Activated T-cell treated with anti-CD3 and anti-CD28 coated beads, Interleukin-2, amount 50 U/mL, for 4 hours (primary cell): ENCODE data around the gene TTLL6. TPM values are rescaled to one million over a fixed set of nuclear protein-coding genes. Genes with fewer than 3 reads are reported as not detected.

ENCODE experiments used
- ATAC-seq, 2 donors: fragments of 200-7000 bp; cut with Tn5 transposase; one replicate each; pipeline ENCODE4 v1.10.0; 2021
- DNase-seq: peaks from one replicate; pipeline ENCODE4 v3.0.0-alpha.2; 2020
- H3K27me3 Mint-ChIP-seq: one replicate; pipeline ENCODE4 v1.8.0; 2021; ENCODE audit warnings: low read depth, mixed read lengths
- H3K36me3 Mint-ChIP-seq: one replicate; pipeline ENCODE4 v1.8.0; 2022; ENCODE audit warnings: mixed read lengths; ENCODE audit not compliant: insufficient read depth
- H3K4me1 Mint-ChIP-seq: one replicate; pipeline ENCODE4 v1.8.0; 2021; ENCODE audit warnings: low read depth, mixed read lengths
- H3K4me3 Mint-ChIP-seq: one replicate; pipeline ENCODE4 v1.8.0; 2021; ENCODE audit warnings: mild to moderate bottlenecking, moderate library complexity, mixed read lengths
- H3K9me3 Mint-ChIP-seq: one replicate; pipeline ENCODE4 v1.8.0; 2021; ENCODE audit warnings: mixed read lengths
- total RNA-seq, 3 donors: library from RNA; stranded (reverse); gene quantifications; one replicate each; pipeline ENCODE4 v1.2.1, GENCODE V29; 2021

TTLL6 gene
- total RNA-seq, 3 donors from 2014 or later, result not detected

GRCh38 chr17:48759288-48759687, 57.7 kb downstream of the TTLL6 start:
- no peaks in the 10 kb centered on the region for H3K36me3 Mint-ChIP-seq
- DNase-seq (no peak), ATAC-seq (no peak)
- no peaks in the 10 kb centered on the region for H3K9me3 Mint-ChIP-seq
- no peaks in the 10 kb centered on the region for H3K4me1 Mint-ChIP-seq
- H3K4me3 Mint-ChIP-seq, result no peak overlapping the region
- peaks cover 88% of the 10 kb centered on the region for H3K27me3 Mint-ChIP-seq

- Mint-ChIP-seq H3K9me3 (no peaks in the 10 kb centered on the region), H3K4me3 (no peak overlapping the region), H3K4me1 (peaks cover 2% of the 10 kb centered on the region), H3K36me3 (no peaks in the 10 kb centered on the region), H3K27me3 (peaks cover 92% of the 10 kb centered on the region)
- DNase-seq, result no peak
- ATAC-seq, result no peak
These were observed 59.5 kb downstream of the TTLL6 start for GRCh38 chr17:48757524-48757961.

- ATAC-seq (no peak), DNase-seq (no peak)
- H3K9me3 Mint-ChIP-seq, result no peaks in the 10 kb centered on the region
These were observed 60.2 kb downstream of the TTLL6 start for GRCh38 chr17:48756830-48757251.

GRCh38 chr17:48755356-48755755, 61.7 kb downstream of the TTLL6 start:
- no peak overlapping the region for H3K4me3 Mint-ChIP-seq
- no peak for ATAC-seq

More at GRCh38 chr17:48756830-48757251, 60.2 kb downstream of the TTLL6 start:
- H3K27me3 Mint-ChIP-seq, result peaks cover 92% of the 10 kb centered on the region
- no peak overlapping the region for H3K4me3 Mint-ChIP-seq
- peaks cover 5% of the 10 kb centered on the region for H3K4me1 Mint-ChIP-seq
- H3K36me3 Mint-ChIP-seq, result no peaks in the 10 kb centered on the region

GRCh38 chr17:48754500-48755261, 62.3 kb downstream of the TTLL6 start:
- H3K4me1 Mint-ChIP-seq, result peaks cover 5% of the 10 kb centered on the region
- peak in 1 of 2 donors; percentile 14 for ATAC-seq
- no peaks in the 10 kb centered on the region for H3K9me3 Mint-ChIP-seq
- H3K27me3 Mint-ChIP-seq, result peaks cover 93% of the 10 kb centered on the region
- DNase-seq, result no peak
- no peaks in the 10 kb centered on the region for H3K36me3 Mint-ChIP-seq
- no peak overlapping the region for H3K4me3 Mint-ChIP-seq

More at GRCh38 chr17:48755356-48755755, 61.7 kb downstream of the TTLL6 start:
- no peak for DNase-seq
- Mint-ChIP-seq H3K27me3 (peaks cover 92% of the 10 kb centered on the region), H3K36me3 (no peaks in the 10 kb centered on the region), H3K4me1 (peaks cover 5% of the 10 kb centered on the region), H3K9me3 (no peaks in the 10 kb centered on the region)

- Mint-ChIP-seq H3K4me1 (peaks cover 5% of the 10 kb centered on the region), H3K9me3 (no peaks in the 10 kb centered on the region), H3K4me3 (no peak overlapping the region), H3K27me3 (peaks cover 93% of the 10 kb centered on the region), H3K36me3 (no peaks in the 10 kb centered on the region)
- DNase-seq (no peak), ATAC-seq (no peak)
These were observed 63.1 kb downstream of the TTLL6 start for GRCh38 chr17:48753794-48754499.

DNA sequence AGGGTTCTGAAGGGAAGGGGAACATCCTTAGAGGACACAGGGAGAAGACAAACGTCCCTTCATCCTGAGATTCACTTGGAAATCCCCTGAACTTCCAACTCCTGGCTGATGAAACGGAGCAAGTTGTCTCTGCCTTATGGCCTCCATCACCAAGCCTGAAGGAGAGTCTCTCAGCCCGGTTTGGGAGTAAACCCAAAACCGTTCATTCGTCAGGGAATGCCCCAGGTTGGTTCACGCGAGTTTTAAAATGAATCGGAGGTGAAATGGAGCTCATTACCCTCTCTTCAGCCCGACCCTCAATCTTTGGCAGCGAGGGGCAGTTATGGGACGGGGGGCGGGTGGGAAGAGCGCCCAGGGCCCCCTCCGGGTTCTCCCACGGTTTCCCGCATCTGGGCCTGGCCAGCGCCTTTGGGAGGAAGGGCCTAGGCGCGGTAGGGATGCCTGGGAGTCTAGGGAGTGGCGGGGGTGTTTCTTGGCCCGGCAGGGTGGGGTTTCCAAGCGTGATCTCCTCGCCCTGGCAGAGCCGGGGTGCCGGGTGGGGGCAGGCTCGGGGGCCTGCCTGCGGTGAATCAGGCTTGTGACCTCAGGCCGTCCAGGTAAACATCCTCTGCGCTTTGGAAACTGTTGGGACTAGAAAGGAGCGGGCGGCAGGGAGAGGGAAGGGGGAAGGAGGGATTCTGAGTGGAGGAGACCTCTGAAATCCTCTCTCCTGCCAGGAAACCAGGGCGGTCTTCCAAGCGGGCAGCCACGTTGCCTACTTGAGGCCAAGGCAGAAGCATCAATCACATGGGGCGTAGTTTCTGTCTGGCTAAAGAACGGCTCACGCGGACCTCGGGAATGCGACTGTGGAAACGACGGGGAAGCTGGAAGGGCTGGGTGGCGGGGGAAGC, 64.4 kb downstream of the TTLL6 start:
- no peak for ATAC-seq
- H3K4me3 Mint-ChIP-seq, result no peak overlapping the region
- peaks cover 5% of the 10 kb centered on the region for H3K4me1 Mint-ChIP-seq
- H3K9me3 Mint-ChIP-seq, result no peaks in the 10 kb centered on the region
- no peaks in the 10 kb centered on the region for H3K36me3 Mint-ChIP-seq
- peaks cover 90% of the 10 kb centered on the region for H3K27me3 Mint-ChIP-seq
- DNase-seq, result no peak

DNA sequence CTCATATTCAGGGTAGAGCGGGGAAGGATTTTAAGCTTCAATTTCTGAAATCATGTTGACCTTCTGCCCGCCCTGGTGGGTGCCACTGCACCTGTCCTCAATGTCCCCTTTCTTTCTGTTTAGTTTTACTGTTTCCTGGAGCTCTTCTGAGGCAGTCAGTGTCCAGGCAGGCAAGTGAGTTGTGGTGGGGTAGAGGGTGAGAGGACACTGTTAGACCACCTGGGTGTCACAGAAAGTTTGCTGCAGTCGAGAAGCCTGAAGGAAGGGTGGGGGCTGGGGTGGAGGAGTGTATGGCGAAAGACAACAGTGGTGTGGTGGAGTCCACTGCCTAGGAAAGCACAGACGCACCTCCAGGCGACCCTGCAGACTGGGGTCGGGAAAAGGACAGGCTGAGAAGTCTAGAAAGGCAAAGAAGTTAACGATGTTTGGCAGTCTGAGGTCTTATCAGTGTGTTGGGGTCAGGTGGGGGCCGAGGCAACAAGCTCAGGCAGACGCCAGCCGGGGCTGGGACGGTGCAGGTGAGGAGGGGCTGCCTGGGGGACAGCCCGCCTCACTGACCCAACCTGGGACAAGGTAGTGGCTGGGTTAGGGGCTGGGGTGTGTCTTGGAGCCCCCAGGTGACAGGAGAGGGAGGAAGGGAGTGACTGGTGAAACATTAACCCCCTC, 65.2 kb downstream of the TTLL6 start:
- Mint-ChIP-seq H3K4me3 (no peak overlapping the region), H3K4me1 (peaks cover 5% of the 10 kb centered on the region), H3K9me3 (no peaks in the 10 kb centered on the region), H3K36me3 (no peaks in the 10 kb centered on the region), H3K27me3 (peaks cover 88% of the 10 kb centered on the region)
- DNase-seq, result no peak
- ATAC-seq, result no peak

DNA sequence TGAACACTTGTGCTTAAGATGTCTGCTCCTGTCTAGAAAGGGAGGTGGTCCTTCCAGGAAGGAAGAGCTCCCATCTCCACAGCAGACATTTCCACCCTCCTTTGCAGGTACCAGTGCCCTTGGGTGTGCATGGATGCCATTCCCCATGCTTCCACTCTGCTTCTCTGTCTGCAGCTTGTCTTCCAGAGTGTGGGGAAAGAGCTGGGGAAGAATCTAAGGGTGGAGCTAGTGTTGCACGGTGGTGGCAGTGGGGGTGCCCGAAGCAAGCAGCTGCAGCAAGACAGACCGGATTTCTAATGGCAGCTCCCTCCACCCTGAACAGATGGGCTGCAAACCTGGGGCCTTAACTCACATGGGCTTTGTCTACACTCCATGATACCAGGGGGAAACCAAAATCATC, 65.9 kb downstream of the TTLL6 start:
- Mint-ChIP-seq H3K9me3 (no peaks in the 10 kb centered on the region), H3K4me3 (no peak overlapping the region), H3K4me1 (peaks cover 8% of the 10 kb centered on the region), H3K27me3 (peaks cover 90% of the 10 kb centered on the region), H3K36me3 (no peaks in the 10 kb centered on the region)
- ATAC-seq, result no peak
- DNase-seq, result no peak

DNA sequence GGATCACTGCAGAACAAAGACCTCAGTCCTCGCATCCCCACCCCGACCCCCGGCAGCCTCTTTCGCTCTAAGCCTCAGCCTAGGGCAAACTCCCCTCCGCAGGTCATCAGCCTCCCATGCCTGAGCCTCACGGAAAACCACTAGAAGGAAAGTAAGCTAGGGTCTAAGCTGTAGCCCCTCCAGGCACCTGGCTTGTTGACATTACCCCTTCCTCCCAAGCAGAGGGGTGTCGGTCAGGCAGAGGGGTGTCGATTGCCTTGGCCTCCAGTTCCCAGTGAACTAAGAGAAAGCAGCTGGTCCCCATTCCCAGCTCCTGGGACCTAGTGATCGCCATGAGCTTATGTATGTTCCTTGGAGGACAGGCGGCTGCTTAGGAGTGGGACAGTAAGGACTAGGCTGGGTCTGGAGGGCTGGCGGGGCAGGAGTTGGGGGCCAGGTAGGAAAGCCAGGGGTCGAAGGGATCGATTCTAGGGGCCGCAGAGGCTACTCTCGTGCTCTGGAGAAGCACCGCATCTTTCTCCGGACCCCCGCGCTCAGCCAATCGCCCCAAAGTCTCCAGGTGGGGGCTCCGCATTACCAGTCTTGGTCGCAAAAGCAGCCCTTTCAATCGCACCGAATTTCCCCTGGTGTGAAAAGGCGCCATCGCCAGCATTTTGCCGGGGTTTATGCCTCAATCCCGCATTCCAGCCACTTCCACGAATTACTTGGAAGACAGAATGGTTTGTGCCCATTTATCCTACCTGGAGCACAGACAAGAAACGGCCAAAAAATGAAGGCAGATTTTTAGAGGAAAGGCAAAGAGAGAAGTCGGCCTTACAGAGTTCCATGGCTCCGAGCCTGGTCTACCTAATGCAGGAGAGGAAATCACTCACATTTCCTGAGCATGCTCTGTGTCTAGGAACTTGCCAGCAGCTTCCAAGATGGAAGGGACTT, 67.1 kb downstream of the TTLL6 start:
- Mint-ChIP-seq H3K36me3 (no peaks in the 10 kb centered on the region), H3K4me3 (no peak overlapping the region), H3K9me3 (no peaks in the 10 kb centered on the region), H3K4me1 (peaks cover 8% of the 10 kb centered on the region), H3K27me3 (peaks cover 89% of the 10 kb centered on the region)
- ATAC-seq (no peak), DNase-seq (no peak)

DNA sequence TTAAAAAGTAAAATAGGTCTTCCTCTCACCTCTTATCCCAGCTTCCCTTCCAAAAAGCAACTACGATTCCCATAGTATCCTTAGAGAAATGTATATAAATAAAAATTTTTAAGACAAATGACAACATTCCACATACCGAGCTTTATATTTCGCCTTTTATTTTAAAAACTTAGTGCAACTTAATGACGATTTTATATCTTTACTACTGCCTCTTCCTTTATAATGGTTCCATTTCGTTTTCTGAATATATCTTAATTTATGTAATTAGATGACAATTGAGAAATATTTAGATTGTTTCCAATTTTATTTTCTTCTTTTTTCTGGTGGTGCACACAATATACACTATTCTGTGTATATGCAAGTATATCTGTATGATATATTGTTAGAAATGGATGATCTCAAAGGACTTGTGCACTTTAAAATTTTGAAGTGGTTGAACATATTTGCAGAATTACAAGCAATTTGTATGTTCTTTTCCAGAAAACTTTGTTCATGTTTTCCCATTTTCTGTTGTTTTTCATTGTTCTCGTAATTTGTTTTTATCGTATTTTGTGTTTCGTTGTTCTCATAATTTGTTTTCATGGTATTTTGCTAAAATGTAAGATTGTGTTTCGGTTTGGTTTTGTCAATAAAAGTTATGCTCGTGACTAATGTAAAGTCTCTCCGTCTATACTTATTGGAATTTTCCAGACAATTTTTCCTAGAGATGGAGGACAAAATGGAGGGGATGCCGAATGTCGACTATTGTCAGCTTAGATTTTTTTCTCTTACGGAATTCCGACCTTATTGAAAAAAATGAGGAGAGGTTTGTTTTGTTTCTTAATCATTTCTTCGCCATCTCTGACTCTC, 68.1 kb downstream of the TTLL6 start:
- Mint-ChIP-seq H3K4me1 (peaks cover 8% of the 10 kb centered on the region), H3K9me3 (no peaks in the 10 kb centered on the region), H3K36me3 (no peaks in the 10 kb centered on the region), H3K27me3 (peaks cover 87% of the 10 kb centered on the region), H3K4me3 (no peak overlapping the region)
- ATAC-seq, result no peak
- DNase-seq, result no peak
